Activated CD4-positive, alpha-beta T cell treated with anti-CD3 and anti-CD28 coated beads, Interleukin-2, amount 50 U/mL, for 16 hours (primary cell): ENCODE data around the gene NPTX1.

Source experiments
- DNase-seq: peaks from one replicate; pipeline ENCODE4 v3.0.0-alpha.2; 2020

NPTX1 gene

DNA sequence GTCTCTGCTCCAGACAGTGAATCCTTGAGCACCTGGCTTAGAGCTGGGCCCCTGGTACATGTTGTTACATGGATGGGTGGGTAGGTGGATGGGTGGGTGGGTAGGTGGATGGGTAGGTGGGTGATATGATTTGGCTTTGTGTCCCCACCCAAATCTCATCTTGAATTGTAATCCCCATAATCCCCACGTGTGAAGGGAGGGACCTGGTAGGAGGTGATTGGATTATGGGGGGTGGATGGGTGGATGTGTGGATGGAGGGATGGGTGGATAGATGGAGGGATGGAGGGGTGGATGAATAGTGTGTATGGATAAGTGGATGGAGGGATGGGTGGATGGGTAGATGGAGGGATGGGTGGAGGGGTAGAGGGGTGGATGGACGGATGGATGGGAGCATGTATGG, 26.6 kb upstream of the NPTX1 start:
- DNase-seq, result no peak

- DNase-seq, result no peak
Observed at GRCh38 chr17:80502578-80502877, 26.1 kb upstream of the NPTX1 start.

GRCh38 chr17:80501741-80502577, 25.6 kb upstream of the NPTX1 start:
- DNase-seq, result no peak

DNA sequence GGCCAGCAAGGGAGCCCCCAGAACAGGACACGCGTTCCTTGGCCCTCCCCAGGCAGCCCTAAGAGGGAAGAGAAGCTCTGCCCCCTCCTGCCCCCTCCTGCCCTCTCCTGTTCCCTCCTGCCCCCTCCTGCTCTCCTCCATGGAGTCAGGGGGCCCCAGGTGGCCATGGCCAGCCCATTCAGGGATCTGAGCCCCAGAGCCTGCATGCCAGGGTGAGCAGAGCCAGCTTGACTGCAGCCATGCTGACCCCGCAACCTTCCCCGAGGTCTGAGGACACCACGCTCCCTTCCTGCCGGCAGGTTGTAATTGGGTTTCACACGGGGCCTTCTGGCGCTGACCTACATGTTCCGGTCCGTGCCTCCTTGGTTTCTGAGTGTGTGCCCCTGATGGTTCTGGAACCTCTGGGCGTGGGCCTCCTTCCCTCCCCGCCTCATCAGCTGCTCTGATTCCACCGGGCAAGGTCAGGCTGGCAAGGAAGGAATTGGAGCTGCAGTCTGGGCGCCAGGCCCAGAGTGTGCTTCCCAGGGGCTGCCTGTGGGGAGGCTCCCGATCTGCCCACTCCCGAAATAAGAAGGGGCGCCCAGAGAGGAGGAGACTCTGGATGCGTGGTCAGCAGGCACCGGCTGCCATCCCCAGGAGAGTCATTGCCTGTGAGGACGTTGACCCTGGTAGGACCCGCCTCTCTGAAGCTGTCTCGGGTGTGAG, 23.7 kb upstream of the NPTX1 start:
- no peak for DNase-seq

DNA sequence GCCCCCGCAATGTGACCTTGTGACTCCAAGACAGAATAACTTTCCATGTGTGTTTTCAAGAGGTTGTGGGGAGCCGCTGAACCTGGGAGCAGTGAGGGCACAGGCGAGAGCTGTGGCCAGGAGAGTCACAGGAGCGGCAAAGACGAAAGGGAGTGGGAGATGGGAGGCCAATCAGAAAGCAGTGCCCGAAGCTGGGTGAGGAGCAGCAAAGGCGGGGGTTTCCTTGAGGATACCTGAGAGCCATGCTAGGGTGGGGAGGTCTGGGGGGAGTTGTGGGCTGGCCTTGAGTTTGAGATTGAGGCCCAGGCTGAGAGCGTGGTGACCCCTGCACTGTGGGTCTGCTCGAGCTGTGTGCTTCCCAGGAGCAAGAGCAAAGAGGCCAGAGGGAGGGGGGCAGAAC, 23.2 kb upstream of the NPTX1 start:
- no peak for DNase-seq

DNA sequence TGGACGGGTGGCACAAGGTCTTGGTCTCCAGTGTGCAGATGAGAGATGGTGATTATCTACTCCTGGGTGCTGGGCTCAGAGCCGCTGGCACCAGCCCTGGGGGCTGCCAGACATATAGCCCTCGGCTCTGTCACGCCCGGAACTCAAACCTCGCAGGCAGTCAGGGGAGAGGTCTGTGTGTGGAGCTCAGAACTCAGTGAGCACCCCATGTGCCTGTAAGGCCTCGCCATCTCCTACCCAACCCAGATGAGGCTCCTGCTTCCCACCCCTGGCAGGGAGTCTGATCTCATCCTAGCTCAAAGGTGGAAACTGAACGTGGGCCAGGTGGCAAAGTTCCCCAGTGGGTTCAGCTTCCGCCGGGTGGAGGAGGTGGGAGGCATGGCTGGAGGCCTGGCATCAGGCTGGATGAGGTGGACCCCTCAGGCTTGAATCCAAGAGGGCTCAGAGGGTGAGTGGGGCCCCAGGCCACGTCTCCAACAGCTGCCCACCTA, 22.6 kb upstream of the NPTX1 start:
- no peak for DNase-seq

- DNase-seq, result no peak
Observed at GRCh38 chr17:80498242-80498919, 22.0 kb upstream of the NPTX1 start.

DNA sequence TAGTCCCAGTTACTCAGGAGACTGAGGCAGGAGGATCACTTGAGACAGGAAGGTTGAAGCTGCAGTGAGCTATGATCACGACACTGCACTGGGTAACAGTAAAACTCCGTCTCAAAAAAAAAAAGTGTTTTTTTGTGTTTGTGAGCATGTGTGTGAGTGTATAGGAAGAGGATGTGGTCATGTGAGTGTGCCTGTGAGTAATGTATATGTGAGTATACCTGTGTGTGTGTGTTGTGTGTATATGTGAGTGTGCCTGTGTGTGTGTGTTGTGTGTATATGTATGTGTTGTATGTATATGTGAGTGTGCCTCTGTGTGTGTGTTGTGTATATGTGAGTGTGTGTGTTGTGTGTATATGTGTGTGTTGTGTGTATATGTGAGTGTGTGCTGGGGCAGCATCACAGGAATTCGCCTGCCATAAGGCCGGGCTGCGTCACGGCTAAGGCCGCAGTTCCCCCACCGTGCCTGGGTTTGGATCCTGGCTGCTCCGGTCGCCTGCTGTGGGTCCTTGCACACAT, 21.4 kb upstream of the NPTX1 start:
- DNase-seq, result no peak

DNA sequence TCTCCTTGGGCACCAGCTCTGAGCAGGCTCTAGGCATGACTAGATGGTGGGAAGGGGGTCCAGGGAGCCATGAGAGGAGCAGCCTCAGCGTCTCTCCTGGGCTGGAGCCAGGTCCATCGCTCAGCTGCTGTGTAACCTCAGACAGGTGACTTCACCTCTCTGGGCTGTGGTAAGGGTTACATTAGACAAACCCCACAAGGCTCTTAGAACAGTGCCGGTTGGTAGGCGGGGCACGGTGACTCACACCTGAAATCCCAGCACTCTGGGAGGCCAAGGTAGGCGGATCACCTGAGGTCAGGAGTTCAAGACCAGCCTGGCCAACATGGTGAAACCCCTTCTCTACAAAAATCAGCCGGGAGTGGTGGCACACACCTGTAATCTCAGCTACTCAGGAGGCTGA, 18.1 kb upstream of the NPTX1 start:
- no peak for DNase-seq

GRCh38 chr17:80492343-80493136, 16.1 kb upstream of the NPTX1 start:
- no peak for DNase-seq

DNA sequence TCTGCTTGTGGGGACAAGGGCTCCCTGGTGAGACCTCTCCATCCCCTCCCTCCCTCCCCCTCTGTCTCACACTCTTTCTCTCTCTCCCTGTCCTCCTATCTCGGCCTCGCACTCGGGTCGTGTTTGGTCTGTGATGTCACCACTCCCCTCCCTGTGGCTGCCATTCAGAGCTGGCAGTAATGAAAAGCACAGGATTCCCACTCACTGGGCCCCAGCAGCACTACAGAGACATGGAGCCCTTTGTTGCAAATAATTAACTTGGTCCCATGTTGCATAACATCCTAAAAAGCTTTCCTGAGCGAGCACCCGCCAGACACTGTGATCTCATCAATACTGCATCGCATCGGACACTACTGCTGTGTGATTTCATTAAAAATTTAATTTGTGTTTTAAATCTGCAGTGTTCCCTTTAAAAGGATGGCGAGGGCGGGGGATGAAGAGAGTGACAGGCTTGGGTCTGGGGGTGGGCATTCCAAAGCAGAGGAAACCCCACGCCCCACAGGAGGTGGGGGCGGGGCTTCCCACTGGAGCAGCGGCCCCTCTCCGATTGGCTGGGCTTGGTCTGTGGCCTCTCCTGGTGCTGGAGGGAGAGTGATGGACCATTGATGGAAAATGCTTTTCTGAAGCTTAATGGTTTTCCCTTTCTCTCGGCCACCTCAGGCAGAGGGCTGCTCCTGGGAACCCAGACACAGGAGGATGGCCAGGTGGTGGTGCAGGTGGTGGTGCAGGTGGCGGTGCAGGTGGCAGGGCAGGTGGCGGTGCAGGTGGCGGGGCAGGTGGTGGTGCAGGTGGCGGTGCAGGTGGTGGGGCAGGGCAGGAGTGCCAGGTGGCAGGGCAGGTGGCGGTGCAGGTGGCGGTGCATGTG, 15.3 kb upstream of the NPTX1 start:
- no peak for DNase-seq

- no peak for DNase-seq
Observed at GRCh38 chr17:80487511-80487910, 11.1 kb upstream of the NPTX1 start.

GRCh38 chr17:80486692-80487091, 10.3 kb upstream of the NPTX1 start:
- DNase-seq, result no peak

DNA sequence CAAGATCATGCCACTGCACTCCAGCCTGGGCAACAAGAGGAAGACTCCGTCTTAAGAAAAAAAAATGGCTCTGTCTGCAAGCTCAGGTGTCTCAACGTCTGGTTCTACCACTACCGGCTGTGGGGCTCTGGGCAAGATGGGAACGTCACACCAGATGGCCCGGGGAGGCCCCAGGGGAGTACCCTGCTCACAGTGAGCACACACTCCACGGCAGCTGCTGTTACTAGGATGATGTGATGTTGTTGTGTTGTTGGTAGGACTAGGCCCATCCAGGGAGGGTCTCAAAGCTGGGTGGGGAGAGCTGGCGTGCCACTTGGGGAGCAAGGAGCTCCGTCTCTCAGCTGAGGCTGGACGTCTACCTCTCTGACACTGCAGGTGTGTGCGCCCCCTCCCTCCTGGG, 9.4 kb upstream of the NPTX1 start:
- DNase-seq, result no peak

DNA sequence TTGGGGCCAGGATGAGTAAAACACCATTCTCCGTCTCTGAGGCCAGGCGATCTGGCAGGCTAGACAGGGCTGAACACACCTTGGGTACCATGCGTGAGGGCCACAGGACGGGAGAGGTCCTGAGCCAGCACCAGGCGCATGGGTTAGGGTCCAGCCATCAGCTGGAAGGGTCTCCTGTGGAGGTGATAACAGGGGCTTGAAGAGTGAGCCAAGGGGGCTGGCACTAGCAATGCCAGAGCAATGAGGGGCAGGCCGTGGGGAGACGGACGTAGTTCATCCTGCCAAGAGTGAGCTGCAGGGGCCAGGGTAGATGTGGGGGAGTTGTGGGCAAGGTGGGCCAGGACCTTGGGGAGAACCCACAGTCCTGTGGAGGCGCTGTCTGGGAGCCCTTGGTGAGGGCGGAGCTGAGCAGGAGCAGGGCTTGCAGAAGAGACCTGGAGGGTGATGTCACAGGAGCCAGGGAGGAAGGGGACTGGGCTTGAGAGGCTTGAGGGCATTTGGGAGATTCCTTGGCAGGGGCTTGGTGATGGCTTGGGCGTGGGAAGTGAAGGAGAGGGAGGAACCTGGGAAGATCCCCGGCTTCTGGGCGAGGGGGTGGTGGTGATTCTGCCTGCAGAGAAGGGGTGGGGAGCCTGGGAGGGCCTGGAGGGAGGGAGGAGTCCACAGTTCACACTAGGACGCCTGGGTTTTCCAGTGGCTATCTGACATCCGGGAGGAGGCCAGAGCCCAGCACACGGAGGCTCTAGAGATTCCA, 6.3 kb upstream of the NPTX1 start:
- no peak for DNase-seq

DNA sequence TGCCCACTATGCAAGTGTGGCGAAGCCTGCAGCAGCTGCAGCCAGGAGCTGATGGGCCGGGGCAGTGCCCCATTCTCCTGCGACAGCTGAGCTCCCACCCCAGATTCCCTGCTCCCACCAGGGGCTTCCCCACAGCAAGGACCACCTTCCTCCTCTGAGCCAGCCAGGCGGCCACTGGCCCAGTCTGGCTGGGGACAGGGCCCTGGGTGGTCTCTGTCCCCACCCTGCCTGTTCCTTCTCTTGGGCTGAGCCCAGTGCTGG, 5.6 kb upstream of the NPTX1 start:
- DNase-seq, result no peak

DNA sequence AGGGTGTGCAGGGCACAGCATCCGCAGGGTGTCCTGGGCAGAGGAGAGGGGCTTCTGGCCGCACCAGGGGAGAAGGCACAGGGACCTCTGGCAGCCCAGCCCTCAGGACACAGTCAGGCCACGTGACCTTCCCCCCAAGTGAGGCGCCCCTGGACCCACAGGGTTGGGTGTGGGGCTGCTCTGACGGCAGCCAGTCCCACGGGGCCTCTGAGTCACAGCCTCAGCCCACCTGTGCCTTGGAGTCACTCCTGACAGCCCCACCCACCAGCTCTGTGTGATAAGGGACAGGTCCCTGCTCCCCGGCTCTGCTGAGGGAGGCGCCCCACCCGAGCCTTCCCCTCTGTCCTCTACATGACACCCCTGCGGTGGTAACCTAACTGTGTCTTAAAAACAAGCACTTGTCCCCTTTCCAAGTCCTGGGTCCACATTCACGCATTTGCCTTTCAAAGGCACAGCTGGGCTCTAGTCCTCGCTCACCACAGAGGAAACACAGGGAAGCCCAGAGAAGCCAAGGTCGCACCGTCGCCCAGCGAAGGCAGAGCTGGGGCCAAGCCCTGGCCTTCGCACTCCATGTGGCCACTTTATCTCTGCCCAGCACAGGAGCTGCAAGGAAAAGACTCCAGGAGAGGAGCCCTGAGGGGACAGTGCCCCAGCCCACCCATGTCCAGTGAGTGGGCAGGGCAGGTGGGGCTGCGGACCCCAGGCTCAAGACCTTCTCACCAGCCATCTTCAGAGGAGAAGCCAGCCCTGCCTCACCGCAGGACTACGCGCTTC, 5.1 kb upstream of the NPTX1 start:
- DNase-seq, result no peak

- no peak for DNase-seq
Observed at GRCh38 chr17:80480248-80480647, 3.8 kb upstream of the NPTX1 start.

GRCh38 chr17:80479246-80479566, 2.8 kb upstream of the NPTX1 start:
- no peak for DNase-seq

- DNase-seq, result no peak
Observed at GRCh38 chr17:80478487-80479245, 2.3 kb upstream of the NPTX1 start.
